SK-N-SH (cell line): ENCODE results near the gene IL22RA1. TPM values are rescaled to one million over a fixed set of nuclear protein-coding genes. Genes with fewer than 3 reads are reported as not detected.

Experiments
- CTCF ChIA-PET: fragments of 300-600, 350-600 bp; formaldehyde crosslinking; extraction: SDS; loops from one replicate; lab custom pipeline; 2021; lab: Yijun Ruan, JAX
- POLR2A ChIA-PET: fragments of 350-600 bp; sonication (Branson Sonifier 250); formaldehyde crosslinking; extraction: SDS; loops from one replicate; lab custom pipeline; 2020; ENCODE audit warnings: antibody characterized with exemption, inconsistent platforms; lab: Yijun Ruan, JAX
- DNase-seq: peaks from one replicate; pipeline ENCODE4 v3.0.0; 2012
- H2AFZ ChIP-seq: fragments of 200-600 bp; sonication (generic); 2 replicates; pipeline ENCODE4 v1.8.1; 2016; ENCODE audit warnings: antibody characterized with exemption, mild to moderate bottlenecking, low read depth
- H3F3A ChIP-seq: fragments of 200-600 bp; sonication (generic); replicated peaks from 2 replicates; pipeline ENCODE3; 2016; ENCODE audit warnings: antibody characterized with exemption, mild to moderate bottlenecking; ENCODE audit not compliant: insufficient read depth
- H3K27ac ChIP-seq, 2 experiments: fragments of 200-500 bp in 1 of 2; fragments of 200-600 bp in 1 of 2; sonication (Bioruptor generic) in 1 of 2; sonication (generic), shearing (Covaris generic) in 1 of 2; 2 replicates each; pipeline versions ENCODE4 v1.5.1 to v1.6.1; 2014 to 2016; ENCODE audit warnings: low read depth in 2 of 2, inconsistent platforms in 1 of 2, low read length in 1 of 2, mild to moderate bottlenecking in 1 of 2, mixed read lengths in 1 of 2
- H3K27me3 ChIP-seq: fragments of 200-600 bp; sonication (generic), shearing (Covaris generic); 2 replicates; pipeline ENCODE4 v1.6.1; 2016; ENCODE audit warnings: mixed run types; ENCODE audit not compliant: insufficient read depth
- H3K36me3 ChIP-seq, 2 experiments: fragments of 200-500 bp in 1 of 2; fragments of 200-600 bp in 1 of 2; sonication (Bioruptor generic) in 1 of 2; sonication (generic) in 1 of 2; replicated peaks in 1 of 2; 2 replicates each; pipeline versions ENCODE3 to v1.5.1; 2014 to 2016; ENCODE audit warnings: low read length in 1 of 2, mild to moderate bottlenecking in 1 of 2; ENCODE audit not compliant: insufficient read depth in 2 of 2, control insufficient read depth in 1 of 2
- H3K4me1 ChIP-seq, 2 experiments: fragments of 200-500 bp in 1 of 2; fragments of 200-600 bp in 1 of 2; sonication (Bioruptor generic) in 1 of 2; sonication (generic), shearing (Covaris generic) in 1 of 2; 2 replicates each; pipeline versions ENCODE4 v1.5.1 to v1.6.1; 2014 to 2016; ENCODE audit warnings: low read depth in 1 of 2, low read length in 1 of 2, mixed run types in 1 of 2; ENCODE audit not compliant: insufficient read depth in 2 of 2, control insufficient read depth in 1 of 2
- H3K4me2 ChIP-seq: fragments of 200-600 bp; sonication (generic), shearing (Covaris generic); 2 replicates; pipeline ENCODE4 v1.6.1; 2017; ENCODE audit warnings: mixed run types
- H3K4me3 ChIP-seq, 2 experiments: fragments of 200-500 bp in 1 of 2; fragments of 200-600 bp in 1 of 2; sonication (Bioruptor generic) in 1 of 2; sonication (generic), shearing (Covaris generic) in 1 of 2; 2 replicates each; pipeline versions ENCODE4 v1.5.1 to v1.8.1; 2014 to 2016; ENCODE audit warnings: low read depth in 2 of 2, inconsistent platforms in 1 of 2, low read length in 1 of 2, mild to moderate bottlenecking in 1 of 2, mixed read lengths in 1 of 2, moderate library complexity in 1 of 2
- H3K79me2 ChIP-seq: fragments of 200-600 bp; sonication (generic); 2 replicates; pipeline ENCODE4 v1.8.1; 2017; ENCODE audit warnings: mild to moderate bottlenecking; ENCODE audit not compliant: insufficient read depth
- H3K9ac ChIP-seq: fragments of 200-600 bp; sonication (generic); 2 replicates; pipeline ENCODE4 v1.6.1; 2017; ENCODE audit warnings: mixed run types
- H3K9me2 ChIP-seq: fragments of 200-600 bp; sonication (generic); 2 replicates; pipeline ENCODE4 v1.6.1; 2017; ENCODE audit warnings: mixed run types
- H3K9me3 ChIP-seq: fragments of 200-600 bp; sonication (generic); 2 replicates; pipeline ENCODE4 v1.6.1; 2017; ENCODE audit warnings: mixed run types, mild to moderate bottlenecking, moderate library complexity
- H4K20me1 ChIP-seq: fragments of 200-600 bp; sonication (generic); 2 replicates; pipeline ENCODE4 v1.6.1; 2017; ENCODE audit warnings: mild to moderate bottlenecking, mixed run types; ENCODE audit not compliant: insufficient read depth
- CTCF ChIP-seq: fragments of 200-600 bp; sonication (generic); IDR thresholded peaks from 2 replicates; pipeline ENCODE4 v1.6.1; 2017; ENCODE audit warnings: antibody characterized with exemption, mild to moderate bottlenecking, moderate library complexity
- ELF1 ChIP-seq: IDR thresholded peaks from 2 replicates; pipeline ENCODE4 v1.4.0; 2012
- EP300 ChIP-seq, 2 experiments: IDR thresholded peaks; 2 replicates each; pipeline versions ENCODE4 v1.4.0 to v1.6.1; 2012; ENCODE audit warnings: borderline replicate concordance in 1 of 2, low read depth in 1 of 2, low read length in 1 of 2
- EZH2phosphoT487 ChIP-seq: fragments of 200-600 bp; sonication (generic); IDR thresholded peaks from 2 replicates; pipeline ENCODE4 v1.6.1; 2017; ENCODE audit warnings: low read depth, mixed run types, mild to moderate bottlenecking, antibody characterized with exemption, moderate library complexity, borderline replicate concordance
- FOSL2 ChIP-seq: IDR thresholded peaks from 2 replicates; pipeline ENCODE4 v1.4.0; 2012; ENCODE audit warnings: low read depth, mild to moderate bottlenecking, moderate library complexity, borderline replicate concordance
- FOXJ3 ChIP-seq: sonication (generic); formaldehyde crosslinking; IDR thresholded peaks from 2 replicates; pipeline ENCODE4 v1.5.1; 2020; ENCODE audit warnings: mild to moderate bottlenecking, missing genetic modification reagents
- GABPA ChIP-seq: IDR thresholded peaks from 2 replicates; pipeline ENCODE4 v1.4.0; 2012; ENCODE audit warnings: low read depth, mild to moderate bottlenecking
- JUND ChIP-seq: IDR thresholded peaks from 2 replicates; pipeline ENCODE4 v1.4.0; 2012
- MXI1 ChIP-seq: IDR thresholded peaks from 2 replicates; pipeline ENCODE4 v1.6.1; 2012; ENCODE audit warnings: mild to moderate bottlenecking, low read depth, low read length, improper control_type of control experiment
- NRF1 ChIP-seq: IDR thresholded peaks from 2 replicates; pipeline ENCODE4 v1.6.1; 2012; ENCODE audit warnings: low read depth, mild to moderate bottlenecking, low read length
- RAD21 ChIP-seq: IDR thresholded peaks from 2 replicates; pipeline ENCODE4 v1.6.1; 2012; ENCODE audit warnings: mild to moderate bottlenecking, low read length
- SIN3A ChIP-seq: IDR thresholded peaks from 2 replicates; pipeline ENCODE4 v1.6.1; 2012; ENCODE audit warnings: low read depth, mild to moderate bottlenecking, low read length, moderate library complexity, borderline replicate concordance
- SMC3 ChIP-seq: IDR thresholded peaks from 2 replicates; pipeline ENCODE4 v1.6.1; 2012; ENCODE audit warnings: low read depth, low read length, improper control_type of control experiment
- TAF1 ChIP-seq: IDR thresholded peaks from 2 replicates; pipeline ENCODE4 v1.6.1; 2012; ENCODE audit warnings: low read depth, mild to moderate bottlenecking, low read length, moderate library complexity, borderline replicate concordance
- TCF12 ChIP-seq: IDR thresholded peaks from 2 replicates; pipeline ENCODE4 v1.4.0; 2012
- WGBS: methylation state at CpG from one replicate; pipeline ENCODE4 v1.1.6; 2017; ENCODE audit warnings: low lambda C conversion rate; 5-methylcytosine and 5-hydroxymethylcytosine counted together
- polyA plus RNA-seq, 3 experiments: library from polyadenylated mRNA; depleted of rRNA; stranded (reverse); fragments of >200 nt; gene quantifications; 2 replicates each; pipeline ENCODE4 v1.2.3, GENCODE V29; 2012
- TF ChIP-seq, protein P1 (sequence below): IDR thresholded peaks from 2 replicates; pipeline ENCODE4; 2012
- TF ChIP-seq, protein P2 (sequence below): IDR thresholded peaks from 2 replicates; pipeline ENCODE4 v1.4.0; 2012; ENCODE audit warnings: low read depth, borderline replicate concordance
- TF ChIP-seq, protein P3 (sequence below): IDR thresholded peaks from 2 replicates; pipeline ENCODE4 v1.4.0; 2012; ENCODE audit warnings: low read depth

The IL22RA1 gene
- polyA plus RNA-seq, 1 of the 3 experiments (the other 2 are of a cell fraction): 0.03 TPM

DNA sequence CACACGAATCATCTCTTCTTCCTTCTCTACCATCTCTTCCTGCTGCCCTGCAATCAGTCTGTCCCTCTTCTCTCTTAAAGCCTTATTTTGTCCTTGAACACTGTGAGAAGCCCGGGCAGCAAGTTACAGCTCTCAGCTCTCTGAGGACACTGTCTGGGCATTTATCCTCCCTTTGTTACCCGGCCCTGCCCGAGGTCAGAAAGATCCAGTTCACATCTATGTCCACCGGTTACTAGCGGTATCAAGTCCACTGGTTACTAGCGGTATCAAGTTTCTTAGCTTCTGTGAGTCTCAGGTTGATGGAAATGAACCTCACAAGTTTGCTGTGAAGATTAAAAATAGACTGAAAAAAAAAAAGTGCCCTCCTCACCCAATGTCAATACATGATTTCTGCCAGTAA lies 25.3 kb upstream of the IL22RA1 start:
- Histone ChIP-seq H4K20me1 (no peaks in the 10 kb centered on the region), H3K9me2 (no peaks in the 10 kb centered on the region), H3K36me3 (no peaks in the 10 kb centered on the region), H3K79me2 (no peaks in the 10 kb centered on the region), H3K9me3 (no peaks in the 10 kb centered on the region; the same call in 1 of the 2 replicates), H3K9ac (no peak overlapping the region), H2AFZ (no peak overlapping the region), H3K4me3 (no peak overlapping the region), H3F3A (no peaks in the 10 kb centered on the region), H3K27me3 (no peaks in the 10 kb centered on the region; the same call in 1 of the 2 replicates), H3K4me1 (no peaks in the 10 kb centered on the region), H3K27ac (no peak overlapping the region), H3K4me2 (no peak overlapping the region)
- no peak for DNase-seq
- 67% methylated on average over 7 of the region's 7 CpGs for WGBS
- CTCF ChIA-PET: interaction anchor here (1.3 kb wide), 2 partner anchors 10 to 18 kb away, joined by 3 to 7 read pairs; no protein-coding TSS in a partner anchor
- POLR2A ChIA-PET: no interaction called here
- TF ChIP-seq ELF1 (no peak), RAD21 (no peak), EZH2phosphoT487 (no peak), SMC3 (no peak), FOXJ3 (no peak), MXI1 (no peak)
- TF ChIP-seq, protein P1, sequence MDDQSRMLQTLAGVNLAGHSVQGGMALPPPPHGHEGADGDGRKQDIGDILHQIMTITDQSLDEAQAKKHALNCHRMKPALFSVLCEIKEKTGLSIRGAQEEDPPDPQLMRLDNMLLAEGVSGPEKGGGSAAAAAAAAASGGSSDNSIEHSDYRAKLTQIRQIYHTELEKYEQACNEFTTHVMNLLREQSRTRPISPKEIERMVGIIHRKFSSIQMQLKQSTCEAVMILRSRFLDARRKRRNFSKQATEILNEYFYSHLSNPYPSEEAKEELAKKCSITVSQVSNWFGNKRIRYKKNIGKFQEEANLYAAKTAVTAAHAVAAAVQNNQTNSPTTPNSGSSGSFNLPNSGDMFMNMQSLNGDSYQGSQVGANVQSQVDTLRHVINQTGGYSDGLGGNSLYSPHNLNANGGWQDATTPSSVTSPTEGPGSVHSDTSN: no peak

GRCh38 chr1:24167008-24167407 lies 24.1 kb upstream of the IL22RA1 start:
- Histone ChIP-seq H4K20me1 (no peaks in the 10 kb centered on the region), H3K4me1 (peaks cover 0 to 2% of the 10 kb centered on the region in 2 experiments; a peak in 1 of 4 replicates), H3F3A (no peaks in the 10 kb centered on the region), H3K36me3 (no peaks in the 10 kb centered on the region), H2AFZ (no peak overlapping the region), H3K27ac (no peak overlapping the region), H3K79me2 (no peaks in the 10 kb centered on the region), H3K9ac (no peak overlapping the region), H3K4me2 (no peak overlapping the region), H3K27me3 (no peaks in the 10 kb centered on the region; the same call in 1 of the 2 replicates), H3K9me2 (no peaks in the 10 kb centered on the region), H3K9me3 (no peaks in the 10 kb centered on the region; the same call in 1 of the 2 replicates), H3K4me3 (no peak overlapping the region)
- no peak for DNase-seq
- WGBS: 41% methylated on average over 4 of the region's 4 CpGs
- no peak for TF ChIP-seq SMC3
- TF ChIP-seq, protein P2, sequence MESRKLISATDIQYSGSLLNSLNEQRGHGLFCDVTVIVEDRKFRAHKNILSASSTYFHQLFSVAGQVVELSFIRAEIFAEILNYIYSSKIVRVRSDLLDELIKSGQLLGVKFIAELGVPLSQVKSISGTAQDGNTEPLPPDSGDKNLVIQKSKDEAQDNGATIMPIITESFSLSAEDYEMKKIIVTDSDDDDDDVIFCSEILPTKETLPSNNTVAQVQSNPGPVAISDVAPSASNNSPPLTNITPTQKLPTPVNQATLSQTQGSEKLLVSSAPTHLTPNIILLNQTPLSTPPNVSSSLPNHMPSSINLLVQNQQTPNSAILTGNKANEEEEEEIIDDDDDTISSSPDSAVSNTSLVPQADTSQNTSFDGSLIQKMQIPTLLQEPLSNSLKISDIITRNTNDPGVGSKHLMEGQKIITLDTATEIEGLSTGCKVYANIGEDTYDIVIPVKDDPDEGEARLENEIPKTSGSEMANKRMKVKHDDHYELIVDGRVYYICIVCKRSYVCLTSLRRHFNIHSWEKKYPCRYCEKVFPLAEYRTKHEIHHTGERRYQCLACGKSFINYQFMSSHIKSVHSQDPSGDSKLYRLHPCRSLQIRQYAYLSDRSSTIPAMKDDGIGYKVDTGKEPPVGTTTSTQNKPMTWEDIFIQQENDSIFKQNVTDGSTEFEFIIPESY: no peak
- no peak for TF ChIP-seq JUND
- no peak for TF ChIP-seq TAF1
- TF ChIP-seq CTCF: no peak
- no peak for TF ChIP-seq RAD21
- TF ChIP-seq GABPA: no peak
- TF ChIP-seq FOSL2: no peak
- no peak for TF ChIP-seq TCF12
- TF ChIP-seq NRF1: no peak
- TF ChIP-seq EP300 (IDR thresholded peaks at IDR 0.05; ENCODE audit: borderline replicate concordance in 1 of 2, low read depth in 1 of 2, low read length in 1 of 2): no peak
- no peak for TF ChIP-seq SIN3A
- TF ChIP-seq, protein P3, sequence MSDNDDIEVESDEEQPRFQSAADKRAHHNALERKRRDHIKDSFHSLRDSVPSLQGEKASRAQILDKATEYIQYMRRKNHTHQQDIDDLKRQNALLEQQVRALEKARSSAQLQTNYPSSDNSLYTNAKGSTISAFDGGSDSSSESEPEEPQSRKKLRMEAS: no peak
- CTCF ChIA-PET: interaction anchor here (0.8 to 1.3 kb wide), 3 partner anchors 9 to 224 kb away, joined by 3 to 4 read pairs (median 3); no protein-coding TSS in a partner anchor
- POLR2A ChIA-PET: no interaction called here
